ENCODE results near the gene RPTOR.

DNA sequence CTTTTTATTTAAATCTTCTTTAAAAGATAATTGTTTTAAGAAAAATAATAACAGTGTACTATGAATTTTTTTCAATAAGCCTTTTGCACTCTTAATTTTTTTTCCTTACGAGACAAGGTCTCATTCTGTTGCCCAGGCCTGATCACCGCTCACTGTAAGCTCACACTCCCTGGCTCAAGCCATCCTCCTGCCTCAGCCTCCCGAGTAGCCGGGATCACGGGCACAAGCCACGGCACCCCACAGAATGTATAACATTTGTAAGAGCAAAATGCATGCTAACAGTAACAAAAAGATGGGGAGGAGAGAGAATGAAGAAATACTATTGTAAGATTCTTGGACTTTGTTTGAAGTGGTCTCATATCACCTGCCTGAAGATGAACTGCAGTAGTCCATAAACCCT is 320.1 kb downstream of the RPTOR start:
- TF ChIP-seq POLR2A (IDR thresholded peaks at IDR 0.05; ENCODE audit: low read depth) (no peak), POLR2AphosphoS5 (IDR thresholded peaks at IDR 0.05) (no peak)

Measured in esophagus muscularis mucosa (tissue), 2 donors.